HepG2 (cell line): ENCODE results near the gene CCDC93. TPM values are rescaled to one million over a fixed set of nuclear protein-coding genes. Genes with fewer than 3 reads are reported as not detected.

Source experiments
- ATAC-seq: fragments of 200-7000 bp; cut with Tn5 transposase; 3 replicates; pipeline ENCODE4 v1.9.1; 2020; ENCODE audit warnings: mild to moderate bottlenecking, moderate library complexity
- BruUV-seq: library from RNA; stranded (reverse); fragments of 400-500 nt; replicated peaks from 2 replicates; lab custom pipeline; 2021; lab: Mats Ljungman, UMichigan
- CTCF ChIA-PET: fragments of 300-600 bp; formaldehyde crosslinking; extraction: SDS; loops from one replicate; lab custom pipeline; 2021; ENCODE audit warnings: low total read pairs, inconsistent platforms, low intra/inter-chr PET ratio; lab: Yijun Ruan, JAX
- POLR2A ChIA-PET: fragments of 350-600 bp; sonication (Branson Sonifier 250); formaldehyde crosslinking; loops from one replicate; lab custom pipeline; 2020; ENCODE audit warnings: antibody characterized with exemption, inconsistent platforms; lab: Yijun Ruan, JAX
- DNase-seq: peaks from one replicate; pipeline ENCODE4 v3.0.0-alpha.2; 2015; ENCODE audit warnings: low spot score
- FAIRE-seq: peaks from 3 replicates; lab custom pipeline; 2011; peaks lifted over from hg19 to GRCh38; lab: Jason Lieb, UNC
- H2AFZ ChIP-seq: one replicate; pipeline ENCODE4 v1.6.1; 2011; ENCODE audit warnings: low read length, inconsistent platforms
- H3K27ac ChIP-seq: fragments of 300-600 bp; 3 replicates; pipeline ENCODE4 v1.8.0; 2011; ENCODE audit warnings: mixed run types, mild to moderate bottlenecking, mixed read lengths, low read length, inconsistent platforms; ENCODE audit not compliant: insufficient read depth; ENCODE audit errors: extremely low read length
- H3K27me3 ChIP-seq, 2 experiments: fragments of 200-600 bp in 1 of 2; 2 replicates in 1 of 2; 3 replicates in 1 of 2; pipeline versions ENCODE4 v1.6.0 to v1.8.0; 2011; ENCODE audit warnings: low read length in 2 of 2, mild to moderate bottlenecking in 2 of 2, moderate library complexity in 2 of 2, inconsistent platforms in 1 of 2; ENCODE audit not compliant: insufficient read depth in 2 of 2, control insufficient read depth in 1 of 2
- H3K36me3 ChIP-seq, 2 experiments: fragments of 200-600 bp in 1 of 2; replicated peaks in 1 of 2; 2 replicates in 1 of 2; 3 replicates in 1 of 2; pipeline versions ENCODE4 v1.5.1 to v1.8.0; 2011; ENCODE audit warnings: low read length in 2 of 2, inconsistent platforms in 1 of 2; ENCODE audit not compliant: insufficient read depth in 2 of 2, control insufficient read depth in 1 of 2
- H3K4me1 ChIP-seq: 2 replicates; pipeline ENCODE4 v1.5.1; 2012; ENCODE audit warnings: low read length, inconsistent platforms; ENCODE audit not compliant: insufficient read depth
- H3K4me2 ChIP-seq: 2 replicates; pipeline ENCODE4 v1.6.0; 2011; ENCODE audit warnings: low read depth, low read length, inconsistent platforms
- H3K4me3 ChIP-seq, 3 experiments: fragments of 200-600 bp in 1 of 3; sonication (generic), shearing (Covaris generic) in 1 of 3; replicated peaks in 1 of 3; 2 replicates each; pipeline ENCODE4 v1.5.1; 2011 to 2016; ENCODE audit warnings: low read length in 3 of 3, inconsistent platforms in 2 of 3, low read depth in 2 of 3, mild to moderate bottlenecking in 2 of 3, control low read depth in 1 of 3, mixed read lengths in 1 of 3; ENCODE audit not compliant: insufficient read depth in 1 of 3
- H3K79me2 ChIP-seq: one replicate; pipeline ENCODE4 v1.6.1; 2011; ENCODE audit warnings: low read length, inconsistent platforms; ENCODE audit not compliant: insufficient read depth
- H3K9ac ChIP-seq: 2 replicates; pipeline ENCODE4 v1.6.0; 2011; ENCODE audit warnings: mild to moderate bottlenecking, low read depth, low read length, inconsistent platforms; ENCODE audit not compliant: insufficient read depth
- H3K9me3 ChIP-seq: 2 replicates; pipeline ENCODE4 v1.5.1; 2012; ENCODE audit warnings: mild to moderate bottlenecking, low read length
- H4K20me1 ChIP-seq: 2 replicates; pipeline ENCODE4 v1.6.0; 2011; ENCODE audit warnings: inconsistent platforms, mild to moderate bottlenecking, low read length, moderate library complexity; ENCODE audit not compliant: insufficient read depth
- HHEX ChIP-seq: IDR thresholded peaks from 2 replicates; pipeline ENCODE4 v1.6.1; 2016; ENCODE audit warnings: control low read depth
- HMGXB3 ChIP-seq: sonication (generic); formaldehyde crosslinking; IDR thresholded peaks from 2 replicates; pipeline ENCODE4 v1.4.0; 2020; ENCODE audit warnings: missing genetic modification reagents, borderline replicate concordance
- KDM4B ChIP-seq: sonication (generic); formaldehyde crosslinking; IDR thresholded peaks from 2 replicates; pipeline ENCODE4 v1.4.0; 2020; ENCODE audit warnings: missing genetic modification reagents
- KDM5A ChIP-seq: fragments of 200-600 bp; sonication (generic); IDR thresholded peaks from 2 replicates; pipeline ENCODE4 v1.7.0; 2018; ENCODE audit warnings: antibody characterized with exemption, mild to moderate bottlenecking, low read length, borderline replicate concordance
- MAZ ChIP-seq, 2 experiments: sonication (generic) in 1 of 2; formaldehyde crosslinking in 1 of 2; IDR thresholded peaks; 2 replicates each; pipeline versions ENCODE4 v1.5.0 to v1.6.1; 2012 to 2020; ENCODE audit warnings: low read depth in 2 of 2, mild to moderate bottlenecking in 2 of 2, borderline replicate concordance in 1 of 2, improper control_type of control experiment in 1 of 2, low read length in 1 of 2, missing genetic modification reagents in 1 of 2, moderate library complexity in 1 of 2
- NFAT5 ChIP-seq: sonication (generic); formaldehyde crosslinking; IDR thresholded peaks from 2 replicates; pipeline ENCODE4 v1.4.0; 2020; ENCODE audit warnings: missing genetic modification reagents
- PTBP1 ChIP-seq: fragments of 200-400 bp; formaldehyde crosslinking; IDR thresholded peaks from 2 replicates; pipeline ENCODE4 v1.6.1; 2018; ENCODE audit warnings: low read length, low read depth; ENCODE audit not compliant: poor library complexity, severe bottlenecking
- ZNF160 ChIP-seq: sonication (generic); formaldehyde crosslinking; IDR thresholded peaks from 2 replicates; pipeline ENCODE4 v1.8.0; 2022; ENCODE audit warnings: mild to moderate bottlenecking, inconsistent platforms, missing genetic modification reagents
- ZNF619 ChIP-seq: sonication (generic); formaldehyde crosslinking; IDR thresholded peaks from 2 replicates; pipeline ENCODE4 v1.4.0; 2020; ENCODE audit warnings: mild to moderate bottlenecking, missing genetic modification reagents
- ZNF891 ChIP-seq: sonication (generic); formaldehyde crosslinking; IDR thresholded peaks from 2 replicates; pipeline ENCODE4 v1.5.0; 2020; ENCODE audit warnings: mild to moderate bottlenecking, missing genetic modification reagents
- WGBS: methylation state at CpG from one replicate; pipeline ENCODE4 v1.1.6; 2017; ENCODE audit warnings: low lambda C conversion rate; 5-methylcytosine and 5-hydroxymethylcytosine counted together
- in situ Hi-C: cut with HindIII; loops from 2 replicates; pipeline ENCODE4 v1.10.0; 2017; ENCODE audit warnings: low pct_unique_long_range_greater_than_20kb; ENCODE audit not compliant: extremely low pct_ligation_motif_present
- intact Hi-C: fragments of 100-400 bp; cut with micrococcal nuclease; formaldehyde crosslinking; loops from one replicate; pipeline ENCODE4 v1.10.0; 2022; ENCODE audit not compliant: unreplicated experiment
- polyA plus RNA-seq, 8 experiments: library from polyadenylated mRNA; depleted of rRNA in 3 of 8; stranded (reverse) in 7 of 8; unstranded in 1 of 8; fragments of >200 nt; fragmentation: Illumina TruSeq in 4 of 8; extraction: Trizol in 4 of 8; gene quantifications; 2 replicates each; pipeline versions ENCODE4 v1.2.1 to v1.2.3, GENCODE V29; 2011 to 2016; ENCODE audit warnings: low read depth in 4 of 8, missing spikeins in 1 of 8, mixed read lengths in 1 of 8; ENCODE audit not compliant: insufficient read depth in 1 of 8
- total RNA-seq, 5 experiments: library from RNA; depleted of rRNA; stranded (reverse); fragments of >200 nt; fragmentation: Illumina TruSeq; extraction: Trizol; gene quantifications; 2 replicates each; pipeline ENCODE4 v1.2.3, GENCODE V29; 2016; ENCODE audit warnings: low read depth in 1 of 5

The CCDC93 gene
- total and polyA plus RNA-seq, 2 of the 13 experiments (the other 11 are each of a cell fraction or from before 2014, with no cell fraction given), result 37.2 to 53.2 TPM

GRCh38 chr2:117961201-117961600 lies 52.7 kb downstream of the CCDC93 start:
- 98% methylated on average over 3 of the region's 3 CpGs for WGBS
- no TSS peak for BruUV-seq
- FAIRE-seq, result no peak
- Histone ChIP-seq H3K4me1 (peaks cover 9% of the 10 kb centered on the region; the same call in 1 of the 2 replicates), H3K4me2 (no peak overlapping the region), H3K9me3 (no peaks in the 10 kb centered on the region), H3K36me3 (peaks cover 15 to 58% of the 10 kb centered on the region in 2 experiments)
- TF ChIP-seq HHEX (CRISPR knock-in tag), result no peak
- TF ChIP-seq KDM5A, result no peak
- TF ChIP-seq ZNF891 (CRISPR knock-in tag), result no peak
- TF ChIP-seq NFAT5 (CRISPR knock-in tag), result no peak
- no peak for TF ChIP-seq ZNF619 (CRISPR knock-in tag)
- TF ChIP-seq PTBP1, result no peak
- TF ChIP-seq KDM4B (CRISPR knock-in tag), result no peak
- TF ChIP-seq MAZ (IDR thresholded peaks at IDR 0.05; ENCODE audit: borderline replicate concordance, low read depth, low read length), result no peak
- no peak for TF ChIP-seq MAZ (CRISPR knock-in tag; IDR thresholded peaks at IDR 0.05; ENCODE audit: low read depth)
- no peak for TF ChIP-seq HMGXB3 (CRISPR knock-in tag)
- no peak for TF ChIP-seq ZNF160 (CRISPR knock-in tag)
- TF ChIP-seq, all 625 proteins: peak for 0
- no peaks in the 10 kb centered on the region for H3K27me3 ChIP-seq
- ATAC-seq, result no peak
- H3K9ac ChIP-seq, result no peak overlapping the region
- H3K79me2 ChIP-seq, result no peaks in the 10 kb centered on the region
- H4K20me1 ChIP-seq, result no peaks in the 10 kb centered on the region
- ChIA-PET POLR2A (no interaction called here), CTCF (no interaction called here)
- no peak overlapping the region for H3K4me3 ChIP-seq
- no peak overlapping the region for H2AFZ ChIP-seq
- intact Hi-C loops, result no loop called here
- in situ Hi-C loops, result no loop called here
- no peak overlapping the region for H3K27ac ChIP-seq
- no peak for DNase-seq
